ENCODE data around the gene EMID1.
A peak's percentile ranks its signal among the peaks of the same experiment; 100 is the strongest.

The EMID1 gene

DNA sequence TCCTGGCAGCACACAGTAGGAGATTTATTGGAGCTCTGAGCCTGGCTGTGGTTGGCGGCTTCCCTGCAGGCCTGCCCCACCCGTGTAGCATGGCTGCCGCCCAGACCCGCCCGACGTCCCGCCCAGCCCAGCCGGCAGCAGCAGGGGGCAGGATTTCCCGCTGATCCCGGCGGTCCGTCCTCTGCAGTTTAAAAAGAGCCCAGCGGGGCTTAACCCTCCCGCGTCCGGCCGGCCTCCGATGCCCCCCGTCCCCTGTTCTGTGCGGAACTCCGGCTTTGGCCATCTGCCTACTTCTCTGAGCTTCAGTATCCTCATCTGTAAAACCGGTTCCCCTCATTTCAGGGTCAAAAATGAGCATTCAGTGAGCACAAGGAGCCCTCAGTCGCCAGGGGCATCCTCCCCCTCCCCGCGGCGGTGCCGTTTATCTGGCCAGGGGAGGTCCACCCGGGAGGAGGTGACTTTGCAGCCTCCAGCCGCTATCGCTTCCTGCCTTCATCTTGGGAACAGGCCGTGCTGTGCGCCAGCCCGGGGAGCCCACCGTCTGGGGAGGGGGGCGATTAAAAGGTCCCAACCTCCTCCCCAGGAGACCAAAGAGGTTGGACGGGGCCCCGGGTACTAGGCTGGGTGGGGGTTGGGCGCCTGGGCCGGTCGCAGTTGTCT is 100.6 kb downstream of the EMID1 start, which contains the start of gene GAS2L1 (continued):
- TF ChIP-seq, protein P1, sequence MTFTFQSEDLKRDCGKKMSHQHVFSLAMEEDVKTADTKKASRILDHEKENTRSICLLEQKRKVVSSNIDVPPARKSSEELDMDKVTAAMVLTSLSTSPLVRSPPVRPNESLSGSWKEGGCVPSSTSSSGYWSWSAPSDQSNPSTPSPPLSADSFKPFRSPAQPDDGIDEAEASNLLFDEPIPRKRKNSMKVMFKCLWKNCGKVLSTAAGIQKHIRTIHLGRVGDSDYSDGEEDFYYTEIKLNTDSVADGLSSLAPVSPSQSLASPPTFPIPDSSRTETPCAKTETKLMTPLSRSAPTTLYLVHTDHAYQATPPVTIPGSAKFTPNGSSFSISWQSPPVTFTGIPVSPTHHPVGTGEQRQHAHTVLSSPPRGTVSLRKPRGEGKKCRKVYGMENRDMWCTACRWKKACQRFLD (tag by site-specific recombination; IDR thresholded peaks at IDR 0.05): no peak
- TF ChIP-seq ZNF112 (tag by site-specific recombination; IDR thresholded peaks at IDR 0.05) (no peak), ZNF670 (tag by site-specific recombination; IDR thresholded peaks at IDR 0.05; ENCODE audit: low read depth) (no peak), PBX3 (CRISPR knock-in tag; IDR thresholded peaks at IDR 0.05) (no peak), ZNF677 (tag by site-specific recombination; IDR thresholded peaks at IDR 0.05) (no peak), ZNF664 (tag by site-specific recombination; IDR thresholded peaks at IDR 0.05) (no peak), MEIS1 (CRISPR knock-in tag; IDR thresholded peaks at IDR 0.05; ENCODE audit: borderline replicate concordance) (no peak), GLIS1 (tag by site-specific recombination; IDR thresholded peaks at IDR 0.05) (peak; percentile 96), ZNF248 (tag by site-specific recombination; IDR thresholded peaks at IDR 0.05) (no peak), ZNF341 (tag by site-specific recombination; IDR thresholded peaks at IDR 0.05; ENCODE audit: low read depth) (peak; percentile 87), ZNF10 (tag by site-specific recombination; IDR thresholded peaks at IDR 0.05) (no peak), ZNF223 (tag by site-specific recombination; IDR thresholded peaks at IDR 0.05) (no peak), ZNF335 (tag by site-specific recombination; conservative IDR thresholded peaks at IDR 0.05) (peak; percentile 93), ZNF777 (tag by site-specific recombination; IDR thresholded peaks at IDR 0.05; ENCODE audit: borderline replicate concordance) (0 out of 2 replicates have a peak, but pooled peaks have one; percentile 56), KLF16 (tag by site-specific recombination; IDR thresholded peaks at IDR 0.05) (peak; percentile 54; the same call in 1 of the 2 replicates), OSR2 (tag by site-specific recombination; IDR thresholded peaks at IDR 0.05) (0 out of 2 replicates have a peak, but pooled peaks have one; percentile 17), IKZF3 (tag by site-specific recombination; IDR thresholded peaks at IDR 0.05) (peak; percentile 96), ZNF311 (tag by site-specific recombination; IDR thresholded peaks at IDR 0.05; ENCODE audit: borderline replicate concordance) (no peak), ZNF202 (tag by site-specific recombination; IDR thresholded peaks at IDR 0.05; ENCODE audit: borderline replicate concordance) (no peak), ZNF138 (tag by site-specific recombination; IDR thresholded peaks at IDR 0.05; ENCODE audit: borderline replicate concordance) (no peak), ZNF623 (tag by site-specific recombination; IDR thresholded peaks at IDR 0.05) (no peak), GLI4 (tag by site-specific recombination; IDR thresholded peaks at IDR 0.05) (no peak), ZNF645 (tag by site-specific recombination; IDR thresholded peaks at IDR 0.05) (no peak), MYNN (tag by site-specific recombination; IDR thresholded peaks at IDR 0.05; ENCODE audit: borderline replicate concordance) (no peak), ZNF747 (tag by site-specific recombination; IDR thresholded peaks at IDR 0.05) (no peak), ZNF488 (tag by site-specific recombination; IDR thresholded peaks at IDR 0.05) (no peak), SP7 (tag by site-specific recombination; IDR thresholded peaks at IDR 0.05) (peak; percentile 86)
- TF ChIP-seq, protein P2, sequence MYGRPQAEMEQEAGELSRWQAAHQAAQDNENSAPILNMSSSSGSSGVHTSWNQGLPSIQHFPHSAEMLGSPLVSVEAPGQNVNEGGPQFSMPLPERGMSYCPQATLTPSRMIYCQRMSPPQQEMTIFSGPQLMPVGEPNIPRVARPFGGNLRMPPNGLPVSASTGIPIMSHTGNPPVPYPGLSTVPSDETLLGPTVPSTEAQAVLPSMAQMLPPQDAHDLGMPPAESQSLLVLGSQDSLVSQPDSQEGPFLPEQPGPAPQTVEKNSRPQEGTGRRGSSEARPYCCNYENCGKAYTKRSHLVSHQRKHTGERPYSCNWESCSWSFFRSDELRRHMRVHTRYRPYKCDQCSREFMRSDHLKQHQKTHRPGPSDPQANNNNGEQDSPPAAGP (tag by site-specific recombination; IDR thresholded peaks at IDR 0.05): peak; percentile 84; the same call in 1 of the 2 replicates
- TF ChIP-seq, protein P3, sequence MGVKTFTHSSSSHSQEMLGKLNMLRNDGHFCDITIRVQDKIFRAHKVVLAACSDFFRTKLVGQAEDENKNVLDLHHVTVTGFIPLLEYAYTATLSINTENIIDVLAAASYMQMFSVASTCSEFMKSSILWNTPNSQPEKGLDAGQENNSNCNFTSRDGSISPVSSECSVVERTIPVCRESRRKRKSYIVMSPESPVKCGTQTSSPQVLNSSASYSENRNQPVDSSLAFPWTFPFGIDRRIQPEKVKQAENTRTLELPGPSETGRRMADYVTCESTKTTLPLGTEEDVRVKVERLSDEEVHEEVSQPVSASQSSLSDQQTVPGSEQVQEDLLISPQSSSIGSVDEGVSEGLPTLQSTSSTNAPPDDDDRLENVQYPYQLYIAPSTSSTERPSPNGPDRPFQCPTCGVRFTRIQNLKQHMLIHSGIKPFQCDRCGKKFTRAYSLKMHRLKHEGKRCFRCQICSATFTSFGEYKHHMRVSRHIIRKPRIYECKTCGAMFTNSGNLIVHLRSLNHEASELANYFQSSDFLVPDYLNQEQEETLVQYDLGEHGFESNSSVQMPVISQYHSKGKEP (tag by site-specific recombination; IDR thresholded peaks at IDR 0.05): 0 out of 2 replicates have a peak, but pooled peaks have one; percentile 61
- TF ChIP-seq, protein P4, sequence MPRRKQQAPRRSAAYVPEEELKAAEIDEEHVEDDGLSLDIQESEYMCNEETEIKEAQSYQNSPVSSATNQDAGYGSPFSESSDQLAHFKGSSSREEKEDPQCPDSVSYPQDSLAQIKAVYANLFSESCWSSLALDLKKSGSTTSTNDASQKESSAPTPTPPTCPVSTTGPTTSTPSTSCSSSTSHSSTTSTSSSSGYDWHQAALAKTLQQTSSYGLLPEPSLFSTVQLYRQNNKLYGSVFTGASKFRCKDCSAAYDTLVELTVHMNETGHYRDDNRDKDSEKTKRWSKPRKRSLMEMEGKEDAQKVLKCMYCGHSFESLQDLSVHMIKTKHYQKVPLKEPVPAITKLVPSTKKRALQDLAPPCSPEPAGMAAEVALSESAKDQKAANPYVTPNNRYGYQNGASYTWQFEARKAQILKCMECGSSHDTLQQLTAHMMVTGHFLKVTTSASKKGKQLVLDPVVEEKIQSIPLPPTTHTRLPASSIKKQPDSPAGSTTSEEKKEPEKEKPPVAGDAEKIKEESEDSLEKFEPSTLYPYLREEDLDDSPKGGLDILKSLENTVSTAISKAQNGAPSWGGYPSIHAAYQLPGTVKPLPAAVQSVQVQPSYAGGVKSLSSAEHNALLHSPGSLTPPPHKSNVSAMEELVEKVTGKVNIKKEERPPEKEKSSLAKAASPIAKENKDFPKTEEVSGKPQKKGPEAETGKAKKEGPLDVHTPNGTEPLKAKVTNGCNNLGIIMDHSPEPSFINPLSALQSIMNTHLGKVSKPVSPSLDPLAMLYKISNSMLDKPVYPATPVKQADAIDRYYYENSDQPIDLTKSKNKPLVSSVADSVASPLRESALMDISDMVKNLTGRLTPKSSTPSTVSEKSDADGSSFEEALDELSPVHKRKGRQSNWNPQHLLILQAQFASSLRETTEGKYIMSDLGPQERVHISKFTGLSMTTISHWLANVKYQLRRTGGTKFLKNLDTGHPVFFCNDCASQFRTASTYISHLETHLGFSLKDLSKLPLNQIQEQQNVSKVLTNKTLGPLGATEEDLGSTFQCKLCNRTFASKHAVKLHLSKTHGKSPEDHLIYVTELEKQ (tag by site-specific recombination; IDR thresholded peaks at IDR 0.05; ENCODE audit: borderline replicate concordance): peak; percentile 50; the same call in 1 of the 2 replicates
